NT2/D1 (cell line): ENCODE data around the gene DHFR2.

ENCODE experiments used
- SUZ12 ChIP-seq: IDR thresholded peaks from 2 replicates; pipeline ENCODE4 v1.6.1; 2011; ENCODE audit not compliant: insufficient read length, insufficient read depth; ENCODE audit errors: extremely low read depth
- YY1 ChIP-seq: IDR thresholded peaks from 2 replicates; pipeline ENCODE4 v1.6.1; 2011; ENCODE audit not compliant: insufficient read length, insufficient read depth
- ZNF274 ChIP-seq: IDR thresholded peaks from 2 replicates; pipeline ENCODE4 v1.6.1; 2011; ENCODE audit warnings: mild to moderate bottlenecking, low read depth, low read length

DNA sequence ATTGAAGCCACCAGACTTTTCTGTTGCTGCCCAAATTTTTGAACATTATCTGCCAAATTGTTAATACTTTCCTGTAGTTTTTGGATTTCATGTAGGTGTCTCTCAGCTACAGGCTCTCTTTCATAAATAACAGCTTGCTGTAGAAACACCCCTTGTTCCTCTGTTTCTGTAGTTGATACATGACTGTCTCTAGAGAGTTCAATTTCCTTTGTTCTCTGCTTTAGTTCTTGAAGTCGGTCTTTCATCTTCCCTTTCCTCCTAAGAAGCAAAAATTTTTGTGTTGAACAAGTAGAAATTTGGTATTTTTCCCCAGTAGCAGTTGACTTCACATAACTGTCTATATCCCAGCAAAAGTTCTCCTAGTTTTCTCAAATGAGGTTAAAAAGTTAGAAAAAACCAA lies 47.7 kb downstream of the DHFR2 start:
- TF ChIP-seq YY1 (no peak), ZNF274 (no peak), SUZ12 (no peak)
